Ishikawa (cell line): ENCODE data around the gene TSFM.

Experiments
- CEBPB ChIP-seq: IDR thresholded peaks from 2 replicates; pipeline ENCODE4 v1.6.1; 2012
- CREB1 ChIP-seq: IDR thresholded peaks from 2 replicates; pipeline ENCODE4 v1.6.1; 2012; ENCODE audit warnings: low read depth
- EGR1 ChIP-seq: IDR thresholded peaks from 2 replicates; pipeline ENCODE4 v1.6.1; 2012
- EP300 ChIP-seq: IDR thresholded peaks from 2 replicates; pipeline ENCODE4 v1.6.1; 2012; ENCODE audit warnings: borderline replicate concordance
- FOXM1 ChIP-seq: IDR thresholded peaks from 2 replicates; pipeline ENCODE4 v1.6.1; 2012; ENCODE audit warnings: low read depth, borderline replicate concordance
- MAX ChIP-seq: IDR thresholded peaks from 2 replicates; pipeline ENCODE4 v1.6.1; 2012
- NFIC ChIP-seq: IDR thresholded peaks from 2 replicates; pipeline ENCODE4 v1.6.1; 2012
- RAD21 ChIP-seq: IDR thresholded peaks from 2 replicates; pipeline ENCODE4 v1.6.1; 2012; ENCODE audit warnings: low read depth
- REST ChIP-seq: IDR thresholded peaks from 2 replicates; pipeline ENCODE4 v1.6.1; 2012; ENCODE audit warnings: low read depth, mild to moderate bottlenecking
- TAF1 ChIP-seq: IDR thresholded peaks from 2 replicates; pipeline ENCODE4 v1.6.1; 2012; ENCODE audit warnings: low read depth, mild to moderate bottlenecking
- TCF12 ChIP-seq: IDR thresholded peaks from 2 replicates; pipeline ENCODE4 v1.6.1; 2012; ENCODE audit warnings: low read depth
- TEAD4 ChIP-seq: IDR thresholded peaks from 2 replicates; pipeline ENCODE4 v1.6.1; 2012
- USF1 ChIP-seq: IDR thresholded peaks from 2 replicates; pipeline ENCODE4 v1.6.1; 2012
- YY1 ChIP-seq: IDR thresholded peaks from 2 replicates; pipeline ENCODE4 v1.6.1; 2012; ENCODE audit warnings: low read depth
- ZBTB7A ChIP-seq: IDR thresholded peaks from 2 replicates; pipeline ENCODE4 v1.6.1; 2012; ENCODE audit warnings: low read depth

Gene TSFM

GRCh38 chr12:57845478-57846284, 63.1 kb downstream of the TSFM start:
- peak; percentile 93 for TF ChIP-seq EGR1
- TF ChIP-seq TAF1: no peak
- no peak for TF ChIP-seq YY1
- TF ChIP-seq NFIC: 0 out of 2 replicates have a peak, but pooled peaks have one; percentile 6
- TF ChIP-seq ZBTB7A: peak; percentile 71; the same call in 1 of the 2 replicates
- peak; percentile 50; the same call in 1 of the 2 replicates for TF ChIP-seq CEBPB
- TF ChIP-seq MAX: peak; percentile 44
- TF ChIP-seq TCF12: peak; percentile 46
- TF ChIP-seq REST: no peak

GRCh38 chr12:57846285-57846576, 63.6 kb downstream of the TSFM start:
- TF ChIP-seq CREB1 (no peak), FOXM1 (no peak), ZBTB7A (peak; percentile 71; the same call in 1 of the 2 replicates), USF1 (no peak), NFIC (0 out of 2 replicates have a peak, but pooled peaks have one; percentile 2), CEBPB (no peak), MAX (no peak), TCF12 (no peak), REST (no peak), EGR1 (no peak), YY1 (no peak)

GRCh38 chr12:57846577-57847319, 64.2 kb downstream of the TSFM start, which contains the start of gene CTDSP2:
Gene CTDSP2 (minus strand): TSS chr12:57846729. CDS start chr12:57846435, 294 bp downstream.
- TF ChIP-seq TAF1 (peak; percentile 64), MAX (no peak; the same call in 1 of the 2 replicates), CREB1 (no peak), REST (no peak), YY1 (peak; percentile 67; the same call in 1 of the 2 replicates), FOXM1 (peak; percentile 48; the same call in 1 of the 2 replicates), RAD21 (no peak), EP300 (0 out of 2 replicates have a peak, but pooled peaks have one; percentile 38), USF1 (peak; percentile 62), TCF12 (peak; percentile 77), TEAD4 (peak; percentile 91), NFIC (0 out of 2 replicates have a peak, but pooled peaks have one; percentile 6), CEBPB (no peak), EGR1 (peak; percentile 78), ZBTB7A (peak; percentile 11; the same call in 1 of the 2 replicates)
